ENCODE measurements around the gene TRAK2. TPM values are rescaled to one million over a fixed set of nuclear protein-coding genes. Genes with fewer than 3 reads are reported as not detected.

TRAK2 gene
- total and polyA plus RNA-seq, 9 of the 15 experiments (the other 6 are each of a cell fraction or from before 2014, with no cell fraction given) = 3.4 to 10.4 (median 7.3) TPM

DNA sequence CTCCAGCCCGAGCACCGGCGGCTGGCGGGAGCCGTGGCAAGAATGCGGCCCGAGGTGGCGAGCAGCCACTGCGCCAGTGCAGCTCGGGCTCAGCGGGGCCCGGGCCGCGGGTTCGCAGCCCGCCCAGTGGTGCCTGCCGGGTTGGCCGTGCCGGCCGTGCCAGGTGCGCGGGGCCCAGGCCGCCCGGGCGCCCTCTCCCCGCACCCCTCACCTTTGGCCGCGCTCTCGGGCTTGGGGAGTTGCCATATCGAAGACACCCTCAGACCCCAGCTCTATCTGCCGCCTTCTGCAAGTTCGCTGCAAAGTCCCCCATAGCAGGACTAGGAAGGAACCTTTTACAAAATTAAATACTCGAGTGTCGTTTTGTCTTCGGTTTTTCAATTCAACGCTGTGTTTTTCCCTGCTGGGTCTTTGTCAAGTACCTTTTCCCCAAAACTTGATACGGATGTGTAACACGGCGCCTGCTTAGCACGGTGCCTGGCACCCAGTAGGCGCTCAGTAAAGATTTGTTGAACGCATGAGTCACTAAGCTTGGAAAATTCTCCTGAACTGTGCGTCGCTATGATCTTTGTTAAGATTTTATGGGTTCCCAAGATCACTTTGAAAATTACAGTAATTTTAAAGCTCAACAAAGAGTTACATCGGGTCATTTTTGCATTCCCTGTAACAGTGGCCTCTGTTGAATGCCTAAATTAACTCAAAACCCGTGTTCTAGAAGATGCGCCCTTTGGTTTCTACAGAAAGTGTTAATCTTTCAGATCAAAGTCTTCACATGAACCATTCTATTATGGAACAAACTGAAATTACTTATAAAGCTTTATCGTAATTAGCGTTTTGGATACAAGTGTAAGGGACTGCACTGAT, 1.0 kb upstream of the TRAK2 start (continued):
- TF ChIP-seq ZNF133 (CRISPR knock-in tag; IDR thresholded peaks at IDR 0.05) (no peak), ILF3 (IDR thresholded peaks at IDR 0.05; ENCODE audit: borderline replicate concordance) (no peak), ZNF280A (IDR thresholded peaks at IDR 0.05; ENCODE audit: low read depth, partially characterized antibody) (no peak), RBM17 (IDR thresholded peaks at IDR 0.05; ENCODE audit: borderline replicate concordance, low read depth, low read length) (no peak), THRAP3 (IDR thresholded peaks at IDR 0.05; ENCODE audit: borderline replicate concordance) (no peak), FOXA1 (IDR thresholded peaks at IDR 0.05; ENCODE audit: borderline replicate concordance) (no peak), ZNF224 (CRISPR knock-in tag; IDR thresholded peaks at IDR 0.05) (no peak), HNRNPL (IDR thresholded peaks at IDR 0.05; ENCODE audit: low read depth, low read length) (0 out of 2 replicates have a peak, but pooled peaks have one; percentile 51)
- TF ChIP-seq, protein P1, sequence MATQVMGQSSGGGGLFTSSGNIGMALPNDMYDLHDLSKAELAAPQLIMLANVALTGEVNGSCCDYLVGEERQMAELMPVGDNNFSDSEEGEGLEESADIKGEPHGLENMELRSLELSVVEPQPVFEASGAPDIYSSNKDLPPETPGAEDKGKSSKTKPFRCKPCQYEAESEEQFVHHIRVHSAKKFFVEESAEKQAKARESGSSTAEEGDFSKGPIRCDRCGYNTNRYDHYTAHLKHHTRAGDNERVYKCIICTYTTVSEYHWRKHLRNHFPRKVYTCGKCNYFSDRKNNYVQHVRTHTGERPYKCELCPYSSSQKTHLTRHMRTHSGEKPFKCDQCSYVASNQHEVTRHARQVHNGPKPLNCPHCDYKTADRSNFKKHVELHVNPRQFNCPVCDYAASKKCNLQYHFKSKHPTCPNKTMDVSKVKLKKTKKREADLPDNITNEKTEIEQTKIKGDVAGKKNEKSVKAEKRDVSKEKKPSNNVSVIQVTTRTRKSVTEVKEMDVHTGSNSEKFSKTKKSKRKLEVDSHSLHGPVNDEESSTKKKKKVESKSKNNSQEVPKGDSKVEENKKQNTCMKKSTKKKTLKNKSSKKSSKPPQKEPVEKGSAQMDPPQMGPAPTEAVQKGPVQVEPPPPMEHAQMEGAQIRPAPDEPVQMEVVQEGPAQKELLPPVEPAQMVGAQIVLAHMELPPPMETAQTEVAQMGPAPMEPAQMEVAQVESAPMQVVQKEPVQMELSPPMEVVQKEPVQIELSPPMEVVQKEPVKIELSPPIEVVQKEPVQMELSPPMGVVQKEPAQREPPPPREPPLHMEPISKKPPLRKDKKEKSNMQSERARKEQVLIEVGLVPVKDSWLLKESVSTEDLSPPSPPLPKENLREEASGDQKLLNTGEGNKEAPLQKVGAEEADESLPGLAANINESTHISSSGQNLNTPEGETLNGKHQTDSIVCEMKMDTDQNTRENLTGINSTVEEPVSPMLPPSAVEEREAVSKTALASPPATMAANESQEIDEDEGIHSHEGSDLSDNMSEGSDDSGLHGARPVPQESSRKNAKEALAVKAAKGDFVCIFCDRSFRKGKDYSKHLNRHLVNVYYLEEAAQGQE (IDR thresholded peaks at IDR 0.05; ENCODE audit: borderline replicate concordance) = no peak
- TF ChIP-seq, protein P1 (CRISPR knock-in tag; IDR thresholded peaks at IDR 0.05; ENCODE audit: low read depth) = peak; percentile 6; the same call in 1 of the 2 replicates

Measured in K562 (cell line).